UCSD-AML1 (cell line): Measurements from ENCODE around the gene PBLD.
"Not testable (repeated sequence)": the region's sequence is repeated elsewhere in the genome, so short reads cannot be mapped to it uniquely, and the experiment has no call there.

Experiments used
- DNase-seq: peaks from one replicate; lab custom pipeline; 2025; ENCODE audit not compliant: unreplicated experiment; lab: John Stamatoyannopoulos, UW

Gene PBLD

GRCh38 chr10:68331455-68332258, 1.1 kb downstream of the PBLD start, which contains the start of gene HNRNPH3:
TSS of gene HNRNPH3 (plus strand) at chr10:68332064. CDS start at chr10:68337222, 5,158 bp downstream.
- peak; percentile 98 for DNase-seq

- no peak for DNase-seq
These were observed 1.8 kb downstream of the PBLD start for GRCh38 chr10:68330852-68331454.

- no peak for DNase-seq
These were observed 3.2 kb downstream of the PBLD start for GRCh38 chr10:68329506-68329861.

- no peak for DNase-seq
These were observed 4.6 kb downstream of the PBLD start for GRCh38 chr10:68327889-68328786.

- not testable (repeated sequence) for DNase-seq
These were observed 8.3 kb downstream of the PBLD start for GRCh38 chr10:68324396-68324795.

- no peak for DNase-seq
These were observed 14.2 kb downstream of the PBLD start for GRCh38 chr10:68318331-68319059.

GRCh38 chr10:68315582-68315981, 17.1 kb downstream of the PBLD start:
- DNase-seq, result no peak

GRCh38 chr10:68314930-68315329, 17.8 kb downstream of the PBLD start:
- not testable (repeated sequence) for DNase-seq

GRCh38 chr10:68310531-68310930, 22.2 kb downstream of the PBLD start:
- DNase-seq, result no peak

GRCh38 chr10:68305854-68306253, 26.9 kb downstream of the PBLD start:
- no peak for DNase-seq

GRCh38 chr10:68303849-68304412, 28.8 kb downstream of the PBLD start:
- no peak for DNase-seq

- no peak for DNase-seq
These were observed 29.9 kb downstream of the PBLD start for GRCh38 chr10:68302871-68303270.

- no peak for DNase-seq
These were observed 30.3 kb downstream of the PBLD start for GRCh38 chr10:68302503-68302823.

- DNase-seq, result no peak
These were observed 30.8 kb downstream of the PBLD start for GRCh38 chr10:68301790-68302502.

- DNase-seq, result no peak
These were observed 31.4 kb downstream of the PBLD start for GRCh38 chr10:68301301-68301700.

GRCh38 chr10:68296843-68297663, 35.7 kb downstream of the PBLD start:
- no peak for DNase-seq

GRCh38 chr10:68290736-68291135, 42.0 kb downstream of the PBLD start:
- no peak for DNase-seq

- DNase-seq, result no peak
These were observed 44.0 kb downstream of the PBLD start for GRCh38 chr10:68288717-68289116.
